Right cardiac atrium (tissue), 5 donors: ENCODE measurements around the gene CACFD1. TPM values are rescaled to one million over a fixed set of nuclear protein-coding genes. Genes with fewer than 3 reads are reported as not detected.

Experiments
- ATAC-seq, 2 donors: fragments of 200-7000 bp; cut with Tn5 transposase; one replicate each; pipeline versions ENCODE4 v1.8.0 to v1.9.1; 2020; ENCODE audit warnings: moderate library complexity in 2 of 2, mild to moderate bottlenecking in 1 of 2
- DNase-seq, 3 donors: peaks; one replicate each; pipeline ENCODE4 v3.0.0-alpha.2; 2020
- H3K27ac ChIP-seq: one replicate; pipeline ENCODE4 v1.5.1; 2013; ENCODE audit warnings: mild to moderate bottlenecking, low read length, control low read depth, moderate library complexity
- H3K27me3 ChIP-seq: one replicate; pipeline ENCODE4 v1.6.1; 2013; ENCODE audit not compliant: control insufficient read depth, insufficient read depth
- H3K4me1 ChIP-seq: one replicate; pipeline ENCODE4 v1.6.1; 2013; ENCODE audit warnings: low read length; ENCODE audit not compliant: control insufficient read depth, insufficient read depth
- H3K4me3 ChIP-seq: one replicate; pipeline ENCODE4 v1.5.1; 2013; ENCODE audit warnings: low read length, control low read depth
- H3K9me3 ChIP-seq: one replicate; pipeline ENCODE4 v1.6.1; 2013; ENCODE audit warnings: low read length; ENCODE audit not compliant: control insufficient read depth
- WGBS: extraction: QIAGEN DNeasy Blood & Tissue Kit; methylation state at CpG from one replicate; pipeline ENCODE4 v1.1.7; 2013; 5-methylcytosine and 5-hydroxymethylcytosine counted together
- intact Hi-C, 4 donors: fragments of 100-400 bp; cut with DNase I; formaldehyde crosslinking; loops; one replicate each; pipeline versions ENCODE4 v1.11.0 to v1.14.0; 2022 to 2023
- long read RNA-seq, 4 donors: library from polyadenylated mRNA; unstranded; transcript quantifications; one replicate each; pipeline ENCODE4 v2.0.0, GENCODE V29; 2020 to 2021
- polyA plus RNA-seq: library from polyadenylated mRNA; stranded (reverse); fragments of 200-250 nt; gene quantifications from one replicate; pipeline ENCODE4 v1.2.3, GENCODE V29; 2013
- total RNA-seq, 4 donors: library from RNA; stranded (reverse); fragmentation: NEBNext Ultra II Directional; extraction: Animal tissue kit (Norgen Biotek cat#: 25700); gene quantifications; one replicate each; pipeline ENCODE4 v1.2.1, GENCODE V29; 2021
- donor health status: healthy with polysubstance abuse.
- donor health status: DM: no; HTN: yes; CAD: no.
- donor health status: DM: no; HTN: no; CAD: no.
- donor health status: DM: no; HTN: yes; CAD: no; lungs with severe emphysema.
- donor health status: DM: yes; HTN: yes; CAD: no.

The CACFD1 gene
- total RNA-seq (10 to 100 TPM; 10.8 to 13.9 (median 13.8) TPM), polyA plus RNA-seq (12.8 TPM)
- long read RNA-seq, donor 1, transcript CACFD1-201 (4 exons, 2,688 nt), result minor isoform, 15 of 87 reads
- long read RNA-seq, donor 1, transcript CACFD1-202 (5 exons, 2,794 nt), result major isoform, 23 of 87 reads
- long read RNA-seq, donor 1, partial matches to known transcripts, result 43 of 87 reads
- long read RNA-seq, donor 1, other reads (novel, unspliced or antisense), result 4 of 87 reads
- long read RNA-seq, donor 2, transcript CACFD1-202 (5 exons, 2,794 nt), result major isoform, 25 of 55 reads
- long read RNA-seq, donor 2, transcript CACFD1-201 (4 exons, 2,688 nt), result minor isoform, 6 of 55 reads
- long read RNA-seq, donor 2, partial matches to known transcripts, result 9 of 55 reads
- long read RNA-seq, donor 2, other reads (novel, unspliced or antisense), result 13 of 55 reads
- long read RNA-seq, donor 3, transcript CACFD1-202 (5 exons, 2,794 nt), result major isoform, 80 of 154 reads
- long read RNA-seq, donor 3, transcript CACFD1-201 (4 exons, 2,688 nt), result minor isoform, 24 of 154 reads
- long read RNA-seq, donor 3, partial matches to known transcripts, result 23 of 154 reads
- long read RNA-seq, donor 3, other reads (novel, unspliced or antisense), result 25 of 154 reads
- long read RNA-seq, donor 4, transcript CACFD1-202 (5 exons, 2,794 nt), result major isoform, 17 of 30 reads
- long read RNA-seq, donor 4, transcript CACFD1-201 (4 exons, 2,688 nt), result minor isoform, 5 of 30 reads
- long read RNA-seq, donor 4, partial matches to known transcripts, result 2 of 30 reads
- long read RNA-seq, donor 4, other reads (novel, unspliced or antisense), result 5 of 30 reads

GRCh38 chr9:133459476-133460404 lies at the start of gene CACFD1:
Gene CACFD1, plus strand, starts transcription at chr9:133459978. Its CDS starts 89 bp downstream, at chr9:133460067.
- ATAC-seq, result peak; percentile 94 to 95
- Histone ChIP-seq H3K27ac (peak within 1 kb of the TSS; percentile 88), H3K4me1 (peaks cover 3% of the 10 kb centered on the region), H3K4me3 (peak within 1 kb of the TSS; percentile 80), H3K27me3 (no peaks in the 10 kb centered on the region), H3K9me3 (no peaks in the 10 kb centered on the region)
- DNase-seq, result peak; percentile 97 to 99 (median 99)
- intact Hi-C loops, result loop anchor here in 1 of 4 donors (10.0 kb wide), 1 partner anchor 45 kb away; the partner anchor contains the start of gene REXO4
- under 1% methylated on average over 86 of the region's 86 CpGs for WGBS

GRCh38 chr9:133415170-133415569 lies 44.6 kb upstream of the CACFD1 start:
- intact Hi-C loops, result loop anchor here in 2 of 4 donors (10.0 kb wide), 2 partner anchors 50 to 300 kb away; no protein-coding TSS in a partner anchor
- Histone ChIP-seq H3K27me3 (no peaks in the 10 kb centered on the region), H3K4me3 (no peak overlapping the region), H3K9me3 (no peaks in the 10 kb centered on the region), H3K4me1 (no peaks in the 10 kb centered on the region), H3K27ac (no peak overlapping the region)
- DNase-seq (no peak), ATAC-seq (no peak)
- 65% methylated on average over 1 of the region's 1 CpG for WGBS

- Histone ChIP-seq H3K4me3 (peak within 1 kb of the TSS; percentile 70), H3K4me1 (no peaks in the 10 kb centered on the region), H3K9me3 (no peaks in the 10 kb centered on the region), H3K27ac (peak within 1 kb of the TSS; percentile 58), H3K27me3 (no peaks in the 10 kb centered on the region)
- WGBS, result 2% methylated on average over 75 of the region's 75 CpGs
- peak; percentile 84 to 93 (median 91) for DNase-seq
- peak; percentile 95 to 96 for ATAC-seq
- intact Hi-C loops, result loop anchor here in 2 of 4 donors (10.0 kb wide), 2 partner anchors 47 to 297 kb away; no protein-coding TSS in a partner anchor
Measured at GRCh38 chr9:133417541-133418461, 42.0 kb upstream of the CACFD1 start, which contains the start of gene REXO4. Gene REXO4, minus strand, starts transcription at chr9:133418010. Its CDS starts 166 bp downstream, at chr9:133417844.

GRCh38 chr9:133419005-133419404 lies 40.8 kb upstream of the CACFD1 start:
- H3K27me3 ChIP-seq, result no peaks in the 10 kb centered on the region
- intact Hi-C loops, result loop anchor here in 2 of 4 donors (10.0 kb wide), 2 partner anchors 46 to 296 kb away; no protein-coding TSS in a partner anchor
- no peaks in the 10 kb centered on the region for H3K4me1 ChIP-seq
- H3K4me3 ChIP-seq, result no peak overlapping the region
- H3K27ac ChIP-seq, result no peak overlapping the region
- WGBS, result 75% methylated on average over 13 of the region's 13 CpGs
- no peaks in the 10 kb centered on the region for H3K9me3 ChIP-seq
- ATAC-seq, result no peak
- DNase-seq, result peak in 1 of 3 donors; percentile 30

GRCh38 chr9:133420392-133420827 lies 39.4 kb upstream of the CACFD1 start:
- DNase-seq (peak in 1 of 3 donors; percentile 1), ATAC-seq (no peak)
- no peak overlapping the region for H3K4me3 ChIP-seq
- H3K27me3 ChIP-seq, result no peaks in the 10 kb centered on the region
- no peaks in the 10 kb centered on the region for H3K4me1 ChIP-seq
- H3K27ac ChIP-seq, result no peak overlapping the region
- 66% methylated on average over 5 of the region's 5 CpGs for WGBS
- intact Hi-C loops, result no loop called here
- H3K9me3 ChIP-seq, result no peaks in the 10 kb centered on the region

- ATAC-seq (no peak), DNase-seq (peak in 1 of 3 donors; percentile 13)
- Histone ChIP-seq H3K9me3 (no peaks in the 10 kb centered on the region), H3K27ac (no peak within 1 kb of the TSS), H3K4me1 (no peaks in the 10 kb centered on the region), H3K4me3 (no peak within 1 kb of the TSS), H3K27me3 (no peaks in the 10 kb centered on the region)
- intact Hi-C loops, result no loop called here
- 52% methylated on average over 23 of the region's 23 CpGs for WGBS
Measured at GRCh38 chr9:133421615-133422542, 37.9 kb upstream of the CACFD1 start, which contains the start of gene ADAMTS13. Gene ADAMTS13, plus strand, starts transcription at chr9:133422367. Its CDS starts 77 bp downstream, at chr9:133422444.

- Histone ChIP-seq H3K27ac (no peak overlapping the region), H3K9me3 (no peaks in the 10 kb centered on the region), H3K4me1 (no peaks in the 10 kb centered on the region), H3K4me3 (no peak overlapping the region), H3K27me3 (no peaks in the 10 kb centered on the region)
- ATAC-seq (no peak), DNase-seq (peak in 1 of 3 donors; percentile 6)
- 46% methylated on average over 3 of the region's 3 CpGs for WGBS
- intact Hi-C loops, result no loop called here
Measured at GRCh38 chr9:133423216-133423615, 36.6 kb upstream of the CACFD1 start.

GRCh38 chr9:133424187-133424586 lies 35.6 kb upstream of the CACFD1 start:
- DNase-seq (no peak), ATAC-seq (no peak)
- 93% methylated on average over 12 of the region's 12 CpGs for WGBS
- Histone ChIP-seq H3K4me1 (no peaks in the 10 kb centered on the region), H3K9me3 (no peaks in the 10 kb centered on the region), H3K4me3 (no peak overlapping the region), H3K27ac (no peak overlapping the region), H3K27me3 (no peaks in the 10 kb centered on the region)
- intact Hi-C loops, result no loop called here
